Fibroblast of mammary gland (primary cell): ENCODE data around the gene GIGYF2.

Experiments used
- DNase-seq: peaks from one replicate; pipeline ENCODE4 v3.0.0-alpha.2; 2010; ENCODE audit warnings: low read depth
- H3K4me3 ChIP-seq: 2 replicates; pipeline ENCODE4 v1.5.1; 2011; ENCODE audit warnings: low read depth, mild to moderate bottlenecking, low read length, moderate library complexity; ENCODE audit not compliant: control insufficient read depth
- CTCF ChIP-seq: conservative IDR thresholded peaks from 2 replicates; pipeline ENCODE4 v1.5.1; 2011; ENCODE audit warnings: low read depth, low read length, inconsistent platforms; ENCODE audit not compliant: control insufficient read depth, insufficient read depth

GIGYF2 gene

DNA sequence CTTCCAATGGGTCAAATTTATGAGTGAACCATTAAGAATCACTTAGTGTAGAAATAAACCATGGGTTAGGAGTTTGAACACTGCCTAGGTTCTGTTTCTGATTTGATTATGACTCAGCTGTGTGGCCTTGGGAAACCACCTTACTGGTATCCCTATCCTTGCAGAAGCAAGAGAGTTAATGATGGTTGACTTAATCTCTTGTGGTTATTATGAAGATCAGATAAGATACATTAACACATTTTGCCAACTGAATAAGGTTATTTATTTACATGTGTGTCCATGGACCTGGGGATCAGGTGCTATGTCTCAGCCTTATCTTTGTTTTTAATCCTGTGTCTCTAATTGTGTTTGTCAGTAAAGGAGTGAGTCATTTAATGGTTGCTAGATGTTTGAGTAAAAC is 84.6 kb downstream of the GIGYF2 start:
- no peak for TF ChIP-seq CTCF
- no peak overlapping the region for H3K4me3 ChIP-seq
- peak; percentile 79 for DNase-seq

DNA sequence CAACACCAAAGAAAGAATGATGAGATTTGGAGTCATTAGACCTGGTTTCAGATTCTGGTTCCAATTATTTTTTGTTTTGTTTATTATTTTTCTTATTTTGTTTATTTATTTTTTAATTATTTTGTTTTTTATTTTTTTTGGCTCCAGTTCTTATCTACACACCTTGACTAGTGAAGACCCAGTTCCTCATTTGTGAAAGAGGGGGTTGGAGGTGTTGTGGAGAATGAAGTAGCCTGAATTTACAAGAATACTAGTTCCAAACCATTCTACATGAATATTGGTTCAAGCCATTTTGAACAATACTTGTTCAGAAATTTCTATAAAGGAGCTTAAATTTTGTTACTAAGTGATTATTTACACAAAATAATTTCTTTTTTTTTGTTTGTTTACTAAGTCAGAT is 86.1 kb downstream of the GIGYF2 start:
- no peak overlapping the region for H3K4me3 ChIP-seq
- TF ChIP-seq CTCF: no peak
- DNase-seq: no peak

GRCh38 chr2:232787806-232788205 is 90.7 kb downstream of the GIGYF2 start:
- H3K4me3 ChIP-seq: no peak overlapping the region
- no peak for DNase-seq
- TF ChIP-seq CTCF: no peak

DNA sequence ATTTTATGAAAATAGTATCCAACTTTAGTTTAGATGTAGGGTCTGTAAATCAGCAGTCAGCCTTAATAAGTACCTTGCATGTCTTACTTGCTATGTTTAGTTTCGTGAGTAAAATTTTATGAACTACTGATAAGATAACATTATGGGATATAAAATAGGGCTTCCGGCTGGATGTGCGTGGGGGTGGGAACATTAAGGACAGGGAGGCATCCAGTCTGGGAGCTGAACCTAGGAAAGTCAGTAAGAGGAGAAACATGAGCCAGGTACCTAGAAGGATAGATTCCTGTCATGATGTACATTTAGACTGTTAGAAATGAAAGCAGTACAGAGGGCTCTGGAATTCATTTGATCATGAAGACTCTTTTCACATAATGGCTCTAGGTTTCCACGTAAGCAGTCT is 92.0 kb downstream of the GIGYF2 start:
- H3K4me3 ChIP-seq: no peak overlapping the region
- no peak for TF ChIP-seq CTCF
- DNase-seq: no peak

- TF ChIP-seq CTCF: no peak
- no peak for DNase-seq
Observed at GRCh38 chr2:232791518-232791917, 94.4 kb downstream of the GIGYF2 start.

DNA sequence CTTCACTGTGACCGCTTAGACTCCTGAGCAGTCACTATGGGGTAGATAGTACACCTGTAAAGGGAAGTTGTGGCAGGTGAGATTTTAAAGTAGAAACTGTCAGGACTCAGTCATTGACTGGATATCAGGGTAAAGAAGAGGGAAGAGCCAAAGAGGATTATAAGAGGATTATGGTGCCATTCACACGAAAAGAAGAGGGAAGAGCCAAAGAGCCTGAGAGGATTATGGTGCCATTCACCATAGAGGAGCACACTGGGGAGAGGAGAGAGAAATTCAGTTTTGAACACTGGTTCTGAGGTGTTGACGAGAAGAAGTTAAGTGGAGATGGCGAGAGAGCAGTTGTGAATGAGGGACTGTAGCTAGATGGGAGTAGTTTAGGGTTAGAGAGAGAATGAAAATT is 96.1 kb downstream of the GIGYF2 start:
- H3K4me3 ChIP-seq: no peak overlapping the region

More at GRCh38 chr2:232791518-232791917, 94.4 kb downstream of the GIGYF2 start:
- H3K4me3 ChIP-seq: no peak overlapping the region

More for the DNA sequence above, 96.1 kb downstream of the GIGYF2 start:
- no peak for DNase-seq
- TF ChIP-seq CTCF: no peak
